ENCODE measurements around the gene MARF1. TPM values are rescaled to one million over a fixed set of nuclear protein-coding genes. Genes with fewer than 3 reads are reported as not detected.

The MARF1 gene
- total and polyA plus RNA-seq, 9 of the 15 experiments (the other 6 are each of a cell fraction or from before 2014, with no cell fraction given) = 4.7 to 33.2 (median 11.7) TPM

DNA sequence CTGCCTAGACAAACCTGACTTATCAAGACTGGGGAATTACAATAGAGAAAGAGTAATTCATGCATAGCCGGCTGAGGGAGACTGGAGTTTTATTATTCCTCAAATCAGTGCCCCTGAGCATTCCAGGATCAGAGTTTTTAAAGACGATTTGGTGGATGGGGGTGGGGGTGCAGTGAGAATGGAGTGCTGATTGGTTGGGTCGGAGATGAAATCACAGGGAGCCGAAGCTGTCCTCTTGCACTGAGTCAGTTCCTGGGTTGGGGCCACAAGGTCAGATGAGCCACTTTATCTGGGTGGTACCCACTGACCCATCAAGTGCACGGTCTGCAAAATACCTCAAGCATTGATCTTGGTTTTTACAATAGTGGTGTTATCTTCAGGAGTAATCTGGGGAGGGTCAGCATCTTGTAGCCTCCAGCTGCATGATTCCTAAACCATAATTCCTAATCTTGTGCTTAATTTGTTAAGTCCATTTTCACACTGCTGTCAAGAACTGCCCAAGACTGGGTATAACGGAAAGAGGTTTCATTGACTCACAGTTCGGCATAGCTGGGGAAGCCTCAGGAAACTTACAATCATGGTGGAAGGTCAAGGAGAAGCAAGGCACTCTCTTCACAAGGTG, 69.6 kb downstream of the MARF1 start (continued):
- TF ChIP-seq, protein P1, sequence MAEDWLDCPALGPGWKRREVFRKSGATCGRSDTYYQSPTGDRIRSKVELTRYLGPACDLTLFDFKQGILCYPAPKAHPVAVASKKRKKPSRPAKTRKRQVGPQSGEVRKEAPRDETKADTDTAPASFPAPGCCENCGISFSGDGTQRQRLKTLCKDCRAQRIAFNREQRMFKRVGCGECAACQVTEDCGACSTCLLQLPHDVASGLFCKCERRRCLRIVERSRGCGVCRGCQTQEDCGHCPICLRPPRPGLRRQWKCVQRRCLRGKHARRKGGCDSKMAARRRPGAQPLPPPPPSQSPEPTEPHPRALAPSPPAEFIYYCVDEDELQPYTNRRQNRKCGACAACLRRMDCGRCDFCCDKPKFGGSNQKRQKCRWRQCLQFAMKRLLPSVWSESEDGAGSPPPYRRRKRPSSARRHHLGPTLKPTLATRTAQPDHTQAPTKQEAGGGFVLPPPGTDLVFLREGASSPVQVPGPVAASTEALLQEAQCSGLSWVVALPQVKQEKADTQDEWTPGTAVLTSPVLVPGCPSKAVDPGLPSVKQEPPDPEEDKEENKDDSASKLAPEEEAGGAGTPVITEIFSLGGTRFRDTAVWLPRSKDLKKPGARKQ (CRISPR knock-in tag; IDR thresholded peaks at IDR 0.05) = no peak
- TF ChIP-seq ZBTB7A (IDR thresholded peaks at IDR 0.05; ENCODE audit: borderline replicate concordance, control insufficient read depth, low read depth, low read length) = 0 out of 2 replicates have a peak, but pooled peaks have one; percentile 18
- no peak for TF ChIP-seq SMAD4 (CRISPR knock-in tag; conservative IDR thresholded peaks at IDR 0.05)
- TF ChIP-seq ZNF764 (CRISPR knock-in tag; IDR thresholded peaks at IDR 0.05; ENCODE audit: low read depth) = no peak
- TF ChIP-seq, protein P2, sequence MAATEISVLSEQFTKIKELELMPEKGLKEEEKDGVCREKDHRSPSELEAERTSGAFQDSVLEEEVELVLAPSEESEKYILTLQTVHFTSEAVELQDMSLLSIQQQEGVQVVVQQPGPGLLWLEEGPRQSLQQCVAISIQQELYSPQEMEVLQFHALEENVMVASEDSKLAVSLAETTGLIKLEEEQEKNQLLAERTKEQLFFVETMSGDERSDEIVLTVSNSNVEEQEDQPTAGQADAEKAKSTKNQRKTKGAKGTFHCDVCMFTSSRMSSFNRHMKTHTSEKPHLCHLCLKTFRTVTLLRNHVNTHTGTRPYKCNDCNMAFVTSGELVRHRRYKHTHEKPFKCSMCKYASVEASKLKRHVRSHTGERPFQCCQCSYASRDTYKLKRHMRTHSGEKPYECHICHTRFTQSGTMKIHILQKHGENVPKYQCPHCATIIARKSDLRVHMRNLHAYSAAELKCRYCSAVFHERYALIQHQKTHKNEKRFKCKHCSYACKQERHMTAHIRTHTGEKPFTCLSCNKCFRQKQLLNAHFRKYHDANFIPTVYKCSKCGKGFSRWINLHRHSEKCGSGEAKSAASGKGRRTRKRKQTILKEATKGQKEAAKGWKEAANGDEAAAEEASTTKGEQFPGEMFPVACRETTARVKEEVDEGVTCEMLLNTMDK (IDR thresholded peaks at IDR 0.05; ENCODE audit: borderline replicate concordance, insufficient read depth, low read depth, low read length, poor library complexity, severe bottlenecking) = no peak
- TF ChIP-seq TAF9B (IDR thresholded peaks at IDR 0.05; ENCODE audit: partially characterized antibody) = no peak
- no peak for TF ChIP-seq GTF2F1 (IDR thresholded peaks at IDR 0.05; ENCODE audit: low read depth, low read length)
- TF ChIP-seq POLR2B (IDR thresholded peaks at IDR 0.05; ENCODE audit: low read depth, partially characterized antibody) = peak; percentile 32
- TF ChIP-seq KHSRP (IDR thresholded peaks at IDR 0.05) = no peak
- no peak for TF ChIP-seq NR2C1 (IDR thresholded peaks at IDR 0.05)
- peak; percentile 55 for TF ChIP-seq NR2C1 (tag; IDR thresholded peaks at IDR 0.05)
- TF ChIP-seq JUNB (CRISPR knock-in tag; conservative IDR thresholded peaks at IDR 0.05) = no peak
- TF ChIP-seq JUND (IDR thresholded peaks at IDR 0.05; ENCODE audit: borderline replicate concordance, low read depth, low read length) = peak; percentile 73
- peak; percentile 48; the same call in 1 of the 3 replicates for TF ChIP-seq JUND (tag; IDR thresholded peaks at IDR 0.05; ENCODE audit: borderline replicate concordance, low read depth, low read length)
- peak; percentile 50; the same call in 1 of the 2 replicates for TF ChIP-seq FOSL1 (tag; conservative IDR thresholded peaks at IDR 0.05)
- peak; percentile 50 to 62; a peak in 1 of 4 replicates for TF ChIP-seq TBL1XR1 (IDR thresholded peaks at IDR 0.05; ENCODE audit: low read length in 2 of 2)
- no peak for TF ChIP-seq FUS (optimal IDR thresholded peaks at IDR 0.05; ENCODE audit: low read depth, low read length)
- TF ChIP-seq ZNF778 (CRISPR knock-in tag; IDR thresholded peaks at IDR 0.05) = no peak
- no peak for TF ChIP-seq DDX20 (tag; IDR thresholded peaks at IDR 0.05; ENCODE audit: low read depth)
- 0 out of 2 replicates have a peak, but pooled peaks have one; percentile 26 for TF ChIP-seq NR2C2 (CRISPR knock-in tag; IDR thresholded peaks at IDR 0.05)
- TF ChIP-seq NR2C2 (tag; IDR thresholded peaks at IDR 0.05) = 0 out of 2 replicates have a peak, but pooled peaks have one; percentile 8
- TF ChIP-seq ZNF717 (CRISPR knock-in tag; IDR thresholded peaks at IDR 0.05) = no peak
- TF ChIP-seq ELF1 (tag; IDR thresholded peaks at IDR 0.05) = 0 out of 2 replicates have a peak, but pooled peaks have one; percentile 36
- TF ChIP-seq HDGF (IDR thresholded peaks at IDR 0.05) = 0 out of 2 replicates have a peak, but pooled peaks have one; percentile 21
- TF ChIP-seq SP1 (CRISPR knock-in tag; IDR thresholded peaks at IDR 0.05) = peak; percentile 64
- no peak for TF ChIP-seq ATF7 (IDR thresholded peaks at IDR 0.05)
